Bronchial epithelial cell (primary cell): ENCODE measurements around the gene P2RX1. TPM values are rescaled to one million over a fixed set of nuclear protein-coding genes. Genes with fewer than 3 reads are reported as not detected.

ENCODE experiments used
- DNase-seq: peaks from one replicate; pipeline ENCODE4 v3.0.0-alpha.2; 2010; ENCODE audit warnings: low read depth
- FAIRE-seq: peaks from 2 replicates; lab custom pipeline; 2011; peaks lifted over from hg19 to GRCh38; lab: Jason Lieb, UNC
- H3K27me3 ChIP-seq: 2 replicates; pipeline ENCODE4 v1.5.1; 2011; ENCODE audit warnings: low read length; ENCODE audit not compliant: control insufficient read depth, insufficient read depth
- H3K36me3 ChIP-seq: 2 replicates; pipeline ENCODE4 v1.5.1; 2011; ENCODE audit warnings: low read length; ENCODE audit not compliant: control insufficient read depth, insufficient read depth
- H3K4me3 ChIP-seq: 2 replicates; pipeline ENCODE4 v1.5.1; 2011; ENCODE audit warnings: mild to moderate bottlenecking, low read depth, low read length, control low read depth
- CTCF ChIP-seq: IDR thresholded peaks from 2 replicates; pipeline ENCODE4 v1.5.1; 2011; ENCODE audit warnings: mild to moderate bottlenecking, moderate library complexity, low read length, control low read depth, inconsistent platforms; ENCODE audit not compliant: insufficient read depth, severe bottlenecking
- total RNA-seq: library from RNA; depleted of rRNA; stranded (reverse); fragments of >200 nt; gene quantifications from 2 replicates; pipeline ENCODE4 v1.2.1, GENCODE V29; 2014

P2RX1 gene
- total RNA-seq, 1 donor from 2014 or later, result not detected

GRCh38 chr17:3904501-3904900 lies 11.8 kb downstream of the P2RX1 start:
- DNase-seq (no peak), FAIRE-seq (no peak)
- Histone ChIP-seq H3K4me3 (no peak overlapping the region), H3K36me3 (no peaks in the 10 kb centered on the region), H3K27me3 (no peaks in the 10 kb centered on the region)
- no peak for TF ChIP-seq CTCF

DNA sequence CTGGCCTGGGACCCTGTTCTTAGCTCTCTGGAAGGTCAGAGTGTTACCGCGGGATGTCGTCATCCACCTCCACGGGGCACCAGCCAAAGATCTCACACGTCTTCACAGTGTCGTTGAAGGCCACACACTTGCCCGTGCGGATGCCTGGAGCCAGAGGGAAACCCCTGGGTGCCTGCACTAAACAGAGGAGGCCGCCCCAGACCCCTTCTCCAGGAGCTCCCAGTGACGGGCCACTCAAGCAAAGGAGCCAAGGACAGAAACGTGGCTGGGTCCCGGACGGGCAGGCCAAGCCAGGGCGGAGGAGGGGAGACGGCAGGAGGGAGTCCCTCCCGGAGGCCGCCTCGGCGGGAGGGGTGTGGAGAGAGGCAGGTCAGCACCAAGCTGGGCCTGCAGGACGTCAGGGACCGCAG lies 12.4 kb downstream of the P2RX1 start:
- Histone ChIP-seq H3K36me3 (no peaks in the 10 kb centered on the region), H3K27me3 (no peaks in the 10 kb centered on the region), H3K4me3 (no peak overlapping the region)
- TF ChIP-seq CTCF, result no peak
- FAIRE-seq, result no peak
- DNase-seq, result no peak

DNA sequence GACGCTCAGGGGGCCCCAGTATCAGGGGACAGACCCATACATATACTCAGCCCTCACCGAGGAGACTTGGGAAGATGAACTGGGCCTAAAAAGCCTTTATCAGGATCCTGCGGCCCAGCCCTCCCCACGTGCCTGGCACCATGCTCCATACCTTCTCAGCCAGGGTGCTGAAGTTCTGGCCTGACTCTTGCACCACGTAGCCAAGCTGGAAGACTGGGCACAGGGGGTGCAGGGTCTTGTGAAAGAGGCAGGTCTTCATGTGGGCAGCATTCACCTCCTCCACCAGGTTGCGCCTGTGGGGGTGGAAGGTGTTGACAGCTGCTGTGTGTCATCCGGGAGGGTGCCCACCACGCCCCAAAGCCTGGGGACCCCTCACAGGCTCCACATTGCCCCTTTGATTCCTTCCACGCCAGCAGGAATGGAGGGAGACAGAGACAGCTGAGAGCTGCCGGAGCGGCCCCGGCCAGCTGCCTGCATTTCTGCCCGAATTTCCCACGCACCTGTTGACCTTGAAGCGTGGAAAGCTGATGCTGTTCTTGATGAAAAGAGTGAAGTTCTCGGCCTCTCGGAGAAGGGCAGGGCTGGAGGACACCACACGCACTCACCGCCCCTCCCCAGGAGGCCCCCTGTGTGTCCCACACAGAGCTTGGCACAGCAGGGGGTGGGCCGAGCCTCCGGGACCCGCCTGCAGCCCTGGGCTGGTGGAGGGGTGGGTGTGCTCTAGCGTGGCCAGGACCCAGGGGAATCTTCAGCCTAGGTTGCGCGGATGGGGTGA lies 13.0 kb downstream of the P2RX1 start:
- Histone ChIP-seq H3K4me3 (no peak overlapping the region), H3K27me3 (no peaks in the 10 kb centered on the region), H3K36me3 (no peaks in the 10 kb centered on the region)
- TF ChIP-seq CTCF, result no peak
- no peak for FAIRE-seq
- DNase-seq, result no peak

- no peak for FAIRE-seq
Observed at GRCh38 chr17:3900646-3901045, 15.6 kb downstream of the P2RX1 start.

GRCh38 chr17:3897731-3898130 lies 18.5 kb downstream of the P2RX1 start:
- no peak for DNase-seq
- H3K4me3 ChIP-seq, result no peak overlapping the region
- H3K27me3 ChIP-seq, result no peaks in the 10 kb centered on the region
- H3K36me3 ChIP-seq, result no peaks in the 10 kb centered on the region
- TF ChIP-seq CTCF, result no peak
- FAIRE-seq, result no peak

More at GRCh38 chr17:3900646-3901045, 15.6 kb downstream of the P2RX1 start:
- TF ChIP-seq CTCF, result no peak
- no peak for DNase-seq
- H3K27me3 ChIP-seq, result no peaks in the 10 kb centered on the region
- no peaks in the 10 kb centered on the region for H3K36me3 ChIP-seq
- no peak overlapping the region for H3K4me3 ChIP-seq

DNA sequence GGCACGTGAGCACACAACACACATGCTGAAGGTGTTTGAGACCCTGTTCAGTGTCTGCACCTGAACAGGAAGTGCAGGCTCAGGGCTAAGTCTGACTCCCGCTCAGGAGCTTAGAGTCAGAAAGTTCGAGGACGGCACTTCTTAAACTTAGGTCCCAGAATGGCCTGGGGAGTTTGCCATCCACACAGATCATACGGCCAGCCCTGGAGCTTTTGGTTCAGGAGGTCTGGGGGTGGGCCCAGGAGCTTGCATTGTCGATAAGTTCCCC lies 19.4 kb downstream of the P2RX1 start:
- no peak for FAIRE-seq
- no peak for TF ChIP-seq CTCF

More for the DNA sequence above, 19.4 kb downstream of the P2RX1 start:
- no peak for DNase-seq
- no peaks in the 10 kb centered on the region for H3K36me3 ChIP-seq
- H3K27me3 ChIP-seq, result no peaks in the 10 kb centered on the region
- H3K4me3 ChIP-seq, result no peak overlapping the region
